ENCODE data around the gene NELFB. TPM values are rescaled to one million over a fixed set of nuclear protein-coding genes. Genes with fewer than 3 reads are reported as not detected.

NELFB gene
- total and polyA plus RNA-seq, 5 donors from 2014 or later: 22.3 to 46.4 (median 24.1) TPM

DNA sequence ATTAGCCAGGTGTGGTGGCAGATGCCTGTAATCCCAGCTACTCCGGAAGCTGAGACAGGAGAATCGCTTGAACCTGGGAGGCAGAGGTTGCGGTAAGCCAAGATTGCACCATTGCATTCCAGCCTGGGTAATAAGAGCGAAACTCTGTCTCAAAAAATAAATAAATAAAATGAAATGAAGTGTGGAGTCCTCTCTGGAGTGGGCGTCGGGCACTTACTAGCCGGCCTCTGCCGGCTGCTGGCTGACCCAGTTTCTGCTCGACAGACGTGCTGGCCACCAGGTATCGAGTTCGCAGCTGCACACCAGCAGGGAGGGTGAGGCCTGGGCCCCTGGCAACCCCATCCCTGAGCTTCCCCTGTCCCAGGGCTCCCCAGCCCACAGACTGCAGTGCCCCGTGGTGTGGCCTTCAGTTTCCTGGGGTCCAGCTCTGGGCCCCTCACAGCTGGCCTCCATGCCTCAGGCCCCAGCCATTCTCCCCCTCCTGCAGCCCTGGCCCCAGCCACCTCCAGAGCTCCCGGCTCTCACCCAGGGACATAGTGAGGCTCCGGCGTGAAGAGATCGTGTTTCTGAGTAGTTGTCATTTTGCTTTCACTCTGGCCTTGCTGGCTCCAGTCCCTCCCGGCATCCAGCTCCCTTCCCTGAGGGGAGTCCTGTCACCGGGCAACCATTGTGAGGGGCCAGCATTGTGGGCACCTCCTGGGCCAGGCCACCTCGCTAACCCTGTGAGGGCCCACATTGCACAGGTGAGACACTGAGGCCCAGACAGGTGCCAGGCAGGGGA lies 7.8 kb upstream of the NELFB start:
- H3K27me3 ChIP-seq (ENCODE audit: control insufficient read depth, insufficient read depth, low read length): no peaks in the 10 kb centered on the region
- Mint-ChIP-seq H3K27me3 (no peaks in the 10 kb centered on the region), H3K4me3 (no peak overlapping the region), H3K36me3 (peaks cover 6% of the 10 kb centered on the region), H3K4me1 (peaks cover 0 to 15% (median 8%) of the 10 kb centered on the region in 4 donors), H3K27ac (no peak overlapping the region), H3K9me3 (no peaks in the 10 kb centered on the region)
- DNase-seq (no peak), ATAC-seq (ENCODE audit: low read depth in 2 of 2) (no peak)
- H3K9me3 ChIP-seq (ENCODE audit: control insufficient read depth in 2 of 2, low read length in 2 of 2): no peaks in the 10 kb centered on the region
- no peak overlapping the region for H3K27ac ChIP-seq (ENCODE audit: insufficient read depth, low read length, poor library complexity, severe bottlenecking)
- H3K4me1 ChIP-seq (ENCODE audit: control insufficient read depth, insufficient read depth, low read length, poor library complexity, severe bottlenecking): peaks cover 8% of the 10 kb centered on the region
- no peak overlapping the region for H3K4me3 ChIP-seq (ENCODE audit: low read depth, low read length)
- H3K36me3 ChIP-seq (ENCODE audit: control insufficient read depth, insufficient read depth, low read length): peaks cover 5% of the 10 kb centered on the region

DNA sequence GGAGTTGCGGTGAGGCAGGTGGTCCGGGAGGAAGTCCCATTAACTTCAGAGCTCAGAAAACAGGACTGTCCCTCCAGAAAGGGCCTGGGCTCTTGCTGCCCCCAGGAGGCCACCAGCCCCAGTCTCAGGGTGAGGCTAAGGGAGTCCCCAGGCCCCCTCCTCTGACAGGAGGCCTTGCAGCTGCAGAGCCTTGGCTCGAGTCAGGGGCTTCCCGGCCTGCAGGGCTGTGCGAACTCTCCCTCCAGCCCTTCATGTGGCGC lies 7.3 kb upstream of the NELFB start:
- Histone ChIP-seq H3K9me3 (ENCODE audit: control insufficient read depth in 2 of 2, low read length in 2 of 2) (no peaks in the 10 kb centered on the region), H3K4me3 (ENCODE audit: low read depth, low read length) (no peak overlapping the region), H3K4me1 (ENCODE audit: control insufficient read depth, insufficient read depth, low read length, poor library complexity, severe bottlenecking) (peaks cover 3% of the 10 kb centered on the region), H3K27me3 (ENCODE audit: control insufficient read depth, insufficient read depth, low read length) (no peaks in the 10 kb centered on the region), H3K27ac (ENCODE audit: insufficient read depth, low read length, poor library complexity, severe bottlenecking) (no peak overlapping the region), H3K36me3 (ENCODE audit: control insufficient read depth, insufficient read depth, low read length) (peaks cover 3% of the 10 kb centered on the region)
- no peak for DNase-seq
- Mint-ChIP-seq H3K9me3 (no peaks in the 10 kb centered on the region), H3K27ac (no peak overlapping the region), H3K36me3 (peaks cover under 1% of the 10 kb centered on the region), H3K27me3 (no peaks in the 10 kb centered on the region), H3K4me3 (no peak overlapping the region), H3K4me1 (peaks cover 0 to 9% (median 3%) of the 10 kb centered on the region in 4 donors)
- ATAC-seq (ENCODE audit: low read depth in 2 of 2): no peak

DNA sequence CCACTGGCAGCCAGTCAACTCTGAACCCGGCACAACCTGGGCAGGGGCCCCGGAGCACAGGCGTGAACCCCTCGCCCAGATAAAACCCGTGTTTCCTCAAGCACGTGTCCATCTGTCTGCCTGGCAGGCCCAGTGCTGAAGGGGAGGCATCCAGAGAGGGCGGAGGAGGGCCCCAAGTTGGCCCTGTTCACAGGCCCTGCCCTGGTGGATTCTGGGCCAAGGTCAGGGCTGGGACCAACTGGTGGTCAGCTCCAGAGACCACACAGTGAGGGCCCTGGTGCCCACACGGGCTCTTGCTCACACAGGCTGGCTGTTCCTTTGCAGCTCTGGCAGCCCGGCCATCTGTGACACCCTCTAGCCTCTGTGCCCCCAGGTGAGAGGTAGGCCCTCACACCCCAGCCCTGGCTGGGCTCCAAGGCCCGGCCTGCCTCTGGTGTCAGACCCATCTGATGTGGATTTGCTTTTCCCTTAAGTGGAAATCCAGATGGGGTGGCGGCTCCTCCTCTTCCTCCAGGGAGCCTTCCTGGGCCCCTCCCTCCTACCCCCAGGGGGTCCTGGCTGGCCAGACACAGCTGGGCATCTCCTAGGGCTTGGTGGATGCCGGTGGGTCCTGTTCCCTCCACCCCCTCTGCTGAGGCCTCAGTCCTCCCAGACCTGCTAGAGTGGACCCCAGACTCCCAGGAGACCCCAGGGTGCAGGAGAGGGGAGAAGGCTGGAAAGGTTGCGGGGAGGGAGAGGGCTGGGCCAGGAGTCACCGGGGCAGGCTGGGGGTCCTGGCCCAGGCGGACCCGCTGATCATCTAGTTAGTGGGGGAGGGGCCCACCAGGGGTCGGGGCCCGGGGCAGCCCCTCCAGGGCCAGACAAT lies 4.6 kb upstream of the NELFB start:
- Mint-ChIP-seq H3K4me3 (peak overlapping the region in 3 of 4 donors; percentile 26 to 82 (median 78)), H3K27ac (peak overlapping the region in 1 of 3 donors; percentile 9), H3K4me1 (peaks cover 0 to 7% (median 2%) of the 10 kb centered on the region in 4 donors), H3K36me3 (no peaks in the 10 kb centered on the region), H3K9me3 (no peaks in the 10 kb centered on the region), H3K27me3 (no peaks in the 10 kb centered on the region)
- H3K9me3 ChIP-seq (ENCODE audit: control insufficient read depth in 2 of 2, low read length in 2 of 2): no peaks in the 10 kb centered on the region
- no peak overlapping the region for H3K27ac ChIP-seq (ENCODE audit: insufficient read depth, low read length, poor library complexity, severe bottlenecking)
- no peaks in the 10 kb centered on the region for H3K27me3 ChIP-seq (ENCODE audit: control insufficient read depth, insufficient read depth, low read length)
- no peak for DNase-seq
- H3K4me1 ChIP-seq (ENCODE audit: control insufficient read depth, insufficient read depth, low read length, poor library complexity, severe bottlenecking): peaks cover 11% of the 10 kb centered on the region
- H3K4me3 ChIP-seq (ENCODE audit: low read depth, low read length): no peak overlapping the region
- no peaks in the 10 kb centered on the region for H3K36me3 ChIP-seq (ENCODE audit: control insufficient read depth, insufficient read depth, low read length)
- ATAC-seq (ENCODE audit: low read depth in 2 of 2): no peak

DNA sequence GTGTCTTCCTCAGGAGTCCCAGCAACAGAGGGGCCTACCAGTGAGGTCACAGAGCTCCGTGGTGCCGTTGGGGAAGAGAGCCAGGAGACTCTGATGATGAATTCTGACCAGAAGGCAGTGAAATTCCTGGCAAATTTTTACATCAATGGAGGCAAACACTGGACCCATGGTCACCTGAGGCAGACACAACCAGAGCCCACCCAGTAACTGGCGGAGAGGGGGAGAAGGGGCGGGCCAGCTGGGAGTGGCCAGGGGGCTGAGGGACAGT lies 4.0 kb upstream of the NELFB start, which contains the start of gene STPG3:
STPG3 (plus strand) TSS at position 93 of the 268 bp plus-strand sequence; CDS start at position 94, 1 bp downstream.
- H3K9me3 ChIP-seq (ENCODE audit: control insufficient read depth in 2 of 2, low read length in 2 of 2): no peaks in the 10 kb centered on the region
- peak within 1 kb of the TSS in 1 of 3 donors; percentile 9 for H3K27ac Mint-ChIP-seq
- peak within 1 kb of the TSS in 3 of 4 donors; percentile 26 to 82 (median 78) for H3K4me3 Mint-ChIP-seq
- no peaks in the 10 kb centered on the region for H3K36me3 Mint-ChIP-seq
- no peak within 1 kb of the TSS for H3K27ac ChIP-seq (ENCODE audit: insufficient read depth, low read length, poor library complexity, severe bottlenecking)
- peaks cover 0 to 11% (median 2%) of the 10 kb centered on the region in 4 donors for H3K4me1 Mint-ChIP-seq
- no peak within 1 kb of the TSS for H3K4me3 ChIP-seq (ENCODE audit: low read depth, low read length)
- no peaks in the 10 kb centered on the region for H3K9me3 Mint-ChIP-seq
- no peaks in the 10 kb centered on the region for H3K27me3 ChIP-seq (ENCODE audit: control insufficient read depth, insufficient read depth, low read length)
- peaks cover 17% of the 10 kb centered on the region for H3K4me1 ChIP-seq (ENCODE audit: control insufficient read depth, insufficient read depth, low read length, poor library complexity, severe bottlenecking)
- ATAC-seq (ENCODE audit: low read depth in 2 of 2) (no peak), DNase-seq (no peak)
- no peaks in the 10 kb centered on the region for H3K36me3 ChIP-seq (ENCODE audit: control insufficient read depth, insufficient read depth, low read length)
- no peaks in the 10 kb centered on the region for H3K27me3 Mint-ChIP-seq

DNA sequence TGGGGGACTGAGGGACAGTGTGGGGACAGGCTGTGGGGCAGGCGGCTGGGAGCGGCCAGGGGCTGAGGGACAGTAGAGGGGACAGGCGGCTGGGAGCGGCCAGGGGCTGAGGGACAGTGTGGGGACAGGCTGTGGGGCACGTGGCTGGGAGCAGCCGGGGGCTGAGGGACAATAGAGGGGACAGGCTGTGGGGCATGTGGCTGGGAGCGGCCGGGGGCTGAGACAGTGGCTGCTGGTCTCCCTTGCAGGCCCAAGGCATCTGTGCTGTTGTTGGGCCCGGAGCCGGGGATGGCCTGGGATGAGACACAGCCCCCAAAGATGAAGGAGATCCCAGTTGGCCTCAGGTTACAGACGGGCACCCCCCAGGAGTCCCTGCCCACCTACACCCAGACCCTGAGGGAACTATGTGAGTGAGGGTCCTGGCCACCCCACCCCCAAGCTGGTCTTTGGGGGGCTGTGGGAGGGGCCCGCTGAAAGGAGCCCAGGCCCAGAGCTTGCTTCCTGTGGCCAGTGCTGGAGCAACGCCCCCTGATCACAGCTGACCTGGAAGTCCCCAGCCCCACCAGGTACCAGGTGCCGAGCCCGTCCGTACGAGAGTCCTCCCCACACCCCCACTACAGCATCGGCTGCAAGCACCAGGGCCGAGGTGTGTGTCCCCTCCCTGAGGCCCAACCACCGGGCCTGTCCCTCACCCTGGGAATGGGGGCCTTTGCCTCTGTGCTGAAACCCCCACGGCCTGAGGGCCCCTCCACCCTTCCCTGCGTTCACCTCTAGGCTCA lies 3.4 kb upstream of the NELFB start:
- Mint-ChIP-seq H3K9me3 (no peaks in the 10 kb centered on the region), H3K36me3 (no peaks in the 10 kb centered on the region), H3K27me3 (no peaks in the 10 kb centered on the region), H3K4me1 (peaks cover 0 to 17% (median 2%) of the 10 kb centered on the region in 4 donors), H3K27ac (no peak overlapping the region), H3K4me3 (peak overlapping the region in 1 of 4 donors; percentile 7)
- no peak for ATAC-seq (ENCODE audit: low read depth in 2 of 2)
- peaks cover 22% of the 10 kb centered on the region for H3K4me1 ChIP-seq (ENCODE audit: control insufficient read depth, insufficient read depth, low read length, poor library complexity, severe bottlenecking)
- no peak overlapping the region for H3K27ac ChIP-seq (ENCODE audit: insufficient read depth, low read length, poor library complexity, severe bottlenecking)
- H3K36me3 ChIP-seq (ENCODE audit: control insufficient read depth, insufficient read depth, low read length): peaks cover 3% of the 10 kb centered on the region
- H3K27me3 ChIP-seq (ENCODE audit: control insufficient read depth, insufficient read depth, low read length): no peaks in the 10 kb centered on the region
- no peaks in the 10 kb centered on the region for H3K9me3 ChIP-seq (ENCODE audit: control insufficient read depth in 2 of 2, low read length in 2 of 2)
- H3K4me3 ChIP-seq (ENCODE audit: low read depth, low read length): no peak overlapping the region
- no peak for DNase-seq

DNA sequence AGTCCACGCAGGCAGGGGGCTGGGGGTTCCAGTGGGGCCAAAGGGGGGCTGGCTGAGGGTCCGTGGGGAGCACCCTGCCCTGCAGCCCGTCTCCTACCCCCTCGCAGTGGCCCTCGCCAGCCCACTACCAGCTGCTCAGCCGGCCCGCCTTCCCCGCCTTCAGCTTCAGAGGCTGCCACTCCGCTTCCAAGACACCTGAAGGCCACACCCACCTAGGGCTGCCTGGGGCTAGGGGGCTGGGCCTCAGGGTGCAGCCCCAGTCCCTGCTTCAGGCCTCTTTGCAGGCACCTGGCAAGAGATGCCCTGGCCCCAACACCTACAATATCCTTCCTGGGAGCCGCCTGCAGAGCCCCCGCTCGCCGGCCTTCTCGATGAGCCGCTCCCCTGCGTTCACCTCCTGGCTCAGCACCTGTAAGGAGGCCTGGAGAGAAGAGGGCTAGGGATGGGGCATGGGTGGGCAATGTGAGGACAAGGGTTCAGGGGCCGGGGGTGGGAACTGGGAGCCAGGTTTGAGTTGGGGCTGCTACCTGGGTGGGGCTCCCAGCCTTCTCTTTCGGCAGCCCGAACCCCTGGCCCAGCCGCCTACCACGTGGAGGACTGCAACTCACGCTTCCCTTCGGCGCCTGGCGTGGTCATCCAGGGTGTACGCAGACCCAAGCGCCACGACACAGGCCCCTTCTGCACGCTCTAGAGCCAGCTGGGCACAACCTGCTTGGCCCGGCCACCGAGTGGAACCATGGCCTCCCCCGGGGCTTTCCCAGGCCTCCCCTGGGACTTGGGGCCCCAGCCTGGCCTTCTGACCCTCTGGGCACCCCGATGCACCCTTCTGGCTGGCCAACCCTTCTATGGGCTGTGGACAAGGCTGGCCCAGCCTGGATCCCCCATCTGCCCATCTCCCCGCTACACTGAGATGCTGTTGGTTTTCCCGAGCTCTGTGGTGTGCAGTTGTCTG lies 2.3 kb upstream of the NELFB start:
- H3K4me1 ChIP-seq (ENCODE audit: control insufficient read depth, insufficient read depth, low read length, poor library complexity, severe bottlenecking): peaks cover 27% of the 10 kb centered on the region
- peaks cover 0 to 23% (median 3%) of the 10 kb centered on the region in 4 donors for H3K4me1 Mint-ChIP-seq
- DNase-seq (no peak), ATAC-seq (ENCODE audit: low read depth in 2 of 2) (no peak)
- H3K27ac ChIP-seq (ENCODE audit: insufficient read depth, low read length, poor library complexity, severe bottlenecking): no peak overlapping the region
- H3K36me3 Mint-ChIP-seq: no peaks in the 10 kb centered on the region
- no peaks in the 10 kb centered on the region for H3K27me3 Mint-ChIP-seq
- H3K9me3 ChIP-seq (ENCODE audit: control insufficient read depth in 2 of 2, low read length in 2 of 2): no peaks in the 10 kb centered on the region
- no peak overlapping the region for H3K27ac Mint-ChIP-seq
- peak overlapping the region in 1 of 4 donors; percentile 77 for H3K4me3 Mint-ChIP-seq
- peaks cover 5% of the 10 kb centered on the region for H3K36me3 ChIP-seq (ENCODE audit: control insufficient read depth, insufficient read depth, low read length)
- no peak overlapping the region for H3K4me3 ChIP-seq (ENCODE audit: low read depth, low read length)
- H3K27me3 ChIP-seq (ENCODE audit: control insufficient read depth, insufficient read depth, low read length): no peaks in the 10 kb centered on the region
- H3K9me3 Mint-ChIP-seq: no peaks in the 10 kb centered on the region
